HuH-7.5 (cell line): ENCODE results near the gene PSPH.
"Not testable (repeated sequence)": the region's sequence is repeated elsewhere in the genome, so short reads cannot be mapped to it uniquely, and the experiment has no call there.

Experiments
- DNase-seq: peaks from one replicate; pipeline ENCODE4 v3.0.0; 2011; ENCODE audit warnings: low spot score

Gene PSPH

DNA sequence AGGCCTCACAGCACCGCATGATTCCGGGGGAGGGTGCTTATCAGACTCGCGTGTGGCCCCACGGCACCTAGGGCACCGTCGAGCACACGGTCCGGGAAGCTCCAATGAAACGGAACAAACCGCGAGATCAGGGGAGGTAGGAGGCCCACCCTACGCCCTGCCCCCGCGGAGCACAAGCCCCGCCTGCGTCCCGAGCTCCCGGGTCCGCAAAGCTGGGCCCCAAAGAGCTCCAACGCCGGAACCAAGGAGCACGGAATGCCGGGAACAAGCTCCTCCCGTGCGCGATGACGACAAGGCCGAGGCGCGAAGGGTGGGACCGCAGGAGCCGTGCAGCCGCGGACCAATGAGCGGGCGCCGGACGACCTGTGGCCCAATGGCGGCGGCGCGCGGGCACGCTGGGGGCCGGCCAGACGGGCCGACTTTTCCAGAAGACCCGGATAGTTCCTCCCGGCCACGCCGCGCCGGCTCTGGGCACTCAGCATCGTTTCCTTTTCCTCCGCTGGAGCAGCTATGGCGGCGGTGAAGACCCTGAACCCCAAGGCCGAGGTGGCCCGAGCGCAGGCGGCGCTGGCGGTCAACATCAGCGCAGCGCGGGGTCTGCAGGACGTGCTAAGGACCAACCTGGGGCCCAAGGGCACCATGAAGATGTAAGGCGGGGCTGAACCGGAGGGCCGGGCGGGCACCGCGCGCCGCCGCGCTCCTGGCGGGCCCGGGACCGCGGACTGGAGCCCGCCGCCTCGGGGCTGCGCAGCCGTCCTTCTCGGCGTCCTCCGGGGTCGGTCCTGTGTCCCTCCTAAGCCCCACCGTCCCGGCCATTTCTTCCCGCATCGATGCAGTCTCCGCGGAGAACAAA lies at the start of gene PSPH, which contains the start of gene CCT6A:
Gene PSPH (minus strand): TSS at position 106 of the 853 bp plus-strand sequence. CDS start 30,232 bp downstream, outside the sequence.
Gene CCT6A (plus strand): TSS at position 427 of the 853 bp plus-strand sequence. CDS start 84 bp downstream, at position 511.
- DNase-seq, result peak; percentile 92

DNA sequence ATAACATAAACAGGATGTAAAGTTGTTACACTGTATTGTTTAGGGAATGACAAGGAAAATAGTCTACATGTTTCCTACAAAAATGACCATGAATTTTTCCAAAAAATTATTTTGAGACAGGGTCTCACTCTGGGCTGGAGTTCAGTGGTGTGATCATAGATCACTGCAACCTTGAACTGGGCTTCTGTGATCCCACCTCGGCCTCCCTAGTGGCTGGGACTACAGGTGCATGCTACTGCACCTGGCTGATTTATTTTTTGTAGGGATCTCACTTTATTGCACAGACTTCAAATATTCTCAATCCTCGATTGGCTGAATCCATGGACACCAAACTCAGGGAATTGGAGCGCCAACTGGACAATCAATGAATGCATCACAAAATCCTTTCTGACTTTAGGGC lies 48.4 kb upstream of the PSPH start:
- no peak for DNase-seq

- not testable (repeated sequence) for DNase-seq
Observed at GRCh38 chr7:56098187-56099008, 47.2 kb upstream of the PSPH start.

- no peak for DNase-seq
Observed at GRCh38 chr7:56097700-56098099, 46.5 kb upstream of the PSPH start.

DNA sequence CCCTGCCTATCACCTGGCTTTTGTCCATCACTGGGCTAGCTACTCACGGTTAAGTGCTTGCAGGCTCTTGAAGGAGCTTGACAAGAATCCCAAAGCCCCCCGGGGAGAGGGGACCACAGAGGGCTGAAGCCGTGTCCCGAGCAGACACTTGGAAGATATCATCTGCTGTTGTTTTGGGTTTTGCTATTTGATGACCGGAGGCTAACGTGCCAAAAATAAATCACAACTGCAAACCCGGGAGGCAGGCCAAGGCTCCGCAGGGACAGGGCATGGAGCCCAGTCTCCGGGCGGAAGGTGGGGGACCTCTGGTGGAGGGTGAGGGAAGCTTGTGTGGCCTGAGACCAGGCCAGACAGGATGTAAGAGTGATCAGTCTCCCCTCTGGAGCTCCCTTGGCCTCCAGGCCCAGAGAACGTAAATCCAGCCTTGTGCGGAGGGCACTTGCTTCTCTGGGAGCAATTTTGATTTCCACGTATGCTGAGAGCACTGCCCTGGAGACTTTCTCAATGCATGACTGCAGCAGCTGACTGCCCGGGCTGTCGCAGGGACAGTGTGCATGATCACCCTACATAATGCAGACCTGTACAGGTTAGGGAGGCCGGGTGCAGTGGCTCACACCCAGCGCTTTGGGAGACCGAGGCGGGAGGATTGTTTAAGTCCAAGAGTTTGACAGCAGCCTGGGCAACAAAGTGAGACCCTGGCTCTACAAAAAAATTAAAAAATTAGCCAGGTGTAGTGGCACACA lies 41.7 kb upstream of the PSPH start, which contains the start of gene PHKG1:
Gene PHKG1 (minus strand): TSS at position 164 of the 743 bp plus-strand sequence. CDS start 4,011 bp downstream, outside the sequence.
- DNase-seq, result peak; percentile 66

DNA sequence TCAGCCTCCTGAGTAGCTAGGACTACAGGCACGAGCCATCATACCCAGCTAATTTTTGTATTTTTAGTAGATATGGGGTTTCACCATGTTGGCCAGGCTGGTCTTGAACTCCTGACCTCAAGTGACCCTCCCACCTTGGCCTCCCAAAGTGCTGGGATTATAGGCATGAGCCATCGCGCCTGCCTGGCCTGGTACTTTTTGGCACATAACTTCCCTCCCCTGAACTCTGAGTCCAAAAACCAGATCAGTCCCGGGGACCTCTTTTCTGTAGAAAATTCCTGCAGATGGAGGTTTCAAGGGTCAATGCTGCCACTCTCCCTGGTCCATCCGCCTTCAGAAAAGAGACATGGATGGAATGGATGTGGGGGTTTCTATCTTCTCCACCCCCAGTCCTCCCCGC lies 41.1 kb upstream of the PSPH start:
- DNase-seq, result not testable (repeated sequence)

- no peak for DNase-seq
Observed at GRCh38 chr7:56091591-56091990, 40.3 kb upstream of the PSPH start.

GRCh38 chr7:56087445-56087844 lies 36.2 kb upstream of the PSPH start:
- no peak for DNase-seq

GRCh38 chr7:56086761-56087160 lies 35.5 kb upstream of the PSPH start:
- no peak for DNase-seq

DNA sequence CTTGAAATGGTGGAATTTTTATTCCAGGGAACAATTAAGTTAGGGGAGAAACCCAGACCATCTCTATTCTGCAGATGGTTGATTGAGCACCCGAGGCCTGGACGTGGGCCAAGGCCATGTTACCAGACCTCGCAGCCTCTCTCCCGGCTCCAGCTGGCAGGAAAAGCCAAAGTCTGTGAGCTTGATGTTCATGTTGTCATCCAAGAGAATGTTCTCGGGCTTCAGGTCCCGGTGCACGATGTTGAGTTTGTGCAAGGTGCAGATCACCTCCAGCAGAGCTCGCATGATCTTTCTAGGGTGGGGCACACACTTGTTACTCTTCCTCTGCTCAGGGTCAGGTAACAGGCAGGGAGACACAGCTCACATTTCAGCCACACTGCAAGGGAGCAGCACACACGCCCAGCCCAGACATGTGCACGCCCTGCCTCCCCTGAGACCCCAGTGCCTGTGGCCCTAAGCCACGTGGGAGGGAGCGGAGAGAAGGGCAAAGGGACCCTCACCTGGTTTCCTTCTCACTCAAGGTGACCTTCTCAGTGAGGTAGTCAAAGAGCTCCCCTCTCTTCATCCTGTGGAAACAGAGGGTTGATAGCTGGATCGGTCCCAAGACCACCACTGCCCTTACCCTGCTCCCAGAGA lies 32.0 kb upstream of the PSPH start:
- no peak for DNase-seq

DNA sequence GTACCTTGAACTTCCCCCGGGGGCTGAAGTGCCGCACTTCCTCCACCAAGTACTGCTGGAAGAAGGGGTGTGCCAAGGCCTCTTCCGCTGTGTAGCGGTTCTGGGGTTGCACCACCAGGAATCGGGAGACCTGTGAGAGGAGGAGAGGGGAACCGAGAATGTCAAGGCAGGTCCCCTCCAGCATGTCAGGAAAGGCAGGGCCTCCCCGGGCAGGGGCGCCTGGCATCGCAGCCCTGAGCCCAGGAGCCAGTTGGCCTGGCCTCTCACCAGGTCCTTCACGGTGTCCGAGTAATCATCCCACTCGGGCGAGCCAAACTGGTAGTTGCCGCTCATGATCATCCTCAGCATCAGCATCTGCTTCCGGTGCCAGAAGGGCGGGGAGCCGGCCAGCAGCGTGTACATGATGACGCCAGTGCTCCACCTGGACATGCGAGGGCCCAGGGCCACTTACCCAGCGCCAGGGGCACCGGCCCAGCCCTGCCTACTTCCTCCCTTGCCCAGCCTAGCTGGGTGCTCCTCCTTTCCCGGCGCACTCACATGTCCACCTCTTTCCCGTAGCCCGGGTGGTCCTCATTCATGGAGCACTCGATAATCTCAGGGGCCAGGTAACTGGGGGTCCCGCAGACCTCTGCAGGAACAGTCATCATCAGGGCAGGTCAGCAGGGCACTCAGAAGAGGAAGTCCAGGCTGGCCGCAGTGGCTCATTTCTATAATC lies 30.5 kb upstream of the PSPH start:
- DNase-seq, result no peak

DNA sequence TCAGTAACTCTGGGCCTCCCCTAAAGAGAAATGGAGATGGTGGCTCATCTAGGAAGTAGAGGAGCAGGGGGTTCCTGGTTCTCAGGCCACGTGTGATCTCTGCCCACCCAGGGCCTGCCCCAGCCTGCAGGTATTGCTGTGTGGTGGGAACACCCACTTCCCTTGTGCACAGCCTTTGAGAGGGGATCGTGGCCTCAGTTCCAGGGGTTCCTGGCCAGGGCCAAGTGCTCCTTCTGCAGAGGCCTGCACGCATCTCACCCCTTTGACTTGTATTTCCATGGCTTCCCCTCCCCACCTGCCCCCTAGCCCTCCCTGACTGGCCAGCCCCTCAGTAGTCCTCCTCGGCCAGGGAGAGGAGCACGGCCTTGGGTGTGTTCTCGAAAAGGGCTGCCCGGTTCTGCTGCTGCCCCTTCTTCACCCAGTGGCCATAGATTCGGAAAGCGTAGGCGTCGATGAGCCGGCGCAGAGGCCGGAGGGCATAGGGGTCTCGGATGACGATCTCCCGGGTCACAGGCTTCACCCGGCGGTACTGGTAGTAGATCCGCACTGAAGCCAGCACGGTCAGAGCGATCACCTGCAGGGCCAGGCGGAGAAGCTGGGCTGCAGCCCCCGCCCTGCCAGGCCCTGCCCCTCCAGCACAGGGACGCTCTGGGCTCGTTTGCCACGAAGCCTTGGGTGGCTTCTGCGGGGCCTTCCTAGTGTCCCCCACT lies 29.6 kb upstream of the PSPH start:
- DNase-seq, result not testable (repeated sequence)

DNA sequence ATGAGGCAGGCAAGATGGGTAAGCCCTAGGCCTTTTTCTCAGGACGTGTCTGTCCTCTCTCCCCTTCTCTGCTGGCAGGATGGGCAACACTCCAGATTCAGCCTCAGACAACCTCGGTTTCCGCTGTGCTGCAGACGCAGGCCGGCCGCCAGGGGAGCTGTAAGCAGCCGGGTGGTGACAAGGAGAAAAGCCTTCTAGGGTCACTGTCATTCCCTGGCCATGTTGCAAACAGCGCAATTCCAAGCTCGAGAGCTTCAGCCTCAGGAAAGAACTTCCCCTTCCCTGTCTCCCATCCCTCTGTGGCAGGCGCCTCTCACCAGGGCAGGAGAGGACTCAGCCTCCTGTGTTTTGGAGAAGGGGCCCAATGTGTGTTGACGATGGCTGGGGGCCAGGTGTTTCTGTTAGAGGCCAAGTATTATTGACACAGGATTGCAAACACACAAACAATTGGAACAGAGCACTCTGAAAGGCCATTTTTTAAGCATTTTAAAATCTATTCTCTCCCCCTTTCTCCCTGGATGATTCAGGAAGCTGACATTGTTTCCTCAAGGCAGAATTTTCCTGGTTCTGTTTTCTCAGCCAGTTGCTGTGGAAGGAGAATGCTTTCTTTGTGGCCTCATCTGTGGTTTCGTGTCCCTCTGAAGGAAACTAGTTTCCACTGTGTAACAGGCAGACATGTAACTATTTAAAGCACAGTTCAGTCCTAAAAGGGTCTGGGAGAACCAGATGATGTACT lies 28.4 kb upstream of the PSPH start:
- DNase-seq, result no peak

DNA sequence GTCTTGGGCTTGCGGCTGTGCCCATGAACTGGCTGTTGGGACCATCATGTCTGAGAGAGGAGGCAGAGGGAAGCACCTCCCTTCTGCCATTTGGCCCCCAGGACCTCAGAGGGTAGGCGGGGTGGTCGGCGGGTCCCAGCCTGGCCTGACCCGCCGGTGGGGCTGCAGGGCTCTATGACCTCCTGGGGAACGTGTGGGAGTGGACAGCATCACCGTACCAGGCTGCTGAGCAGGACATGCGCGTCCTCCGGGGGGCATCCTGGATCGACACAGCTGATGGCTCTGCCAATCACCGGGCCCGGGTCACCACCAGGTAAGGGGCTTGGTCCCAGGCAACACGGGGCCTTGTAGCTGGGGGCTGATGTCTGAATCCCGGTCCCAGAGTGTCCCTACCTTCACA lies 27.0 kb upstream of the PSPH start:
- no peak for DNase-seq

DNA sequence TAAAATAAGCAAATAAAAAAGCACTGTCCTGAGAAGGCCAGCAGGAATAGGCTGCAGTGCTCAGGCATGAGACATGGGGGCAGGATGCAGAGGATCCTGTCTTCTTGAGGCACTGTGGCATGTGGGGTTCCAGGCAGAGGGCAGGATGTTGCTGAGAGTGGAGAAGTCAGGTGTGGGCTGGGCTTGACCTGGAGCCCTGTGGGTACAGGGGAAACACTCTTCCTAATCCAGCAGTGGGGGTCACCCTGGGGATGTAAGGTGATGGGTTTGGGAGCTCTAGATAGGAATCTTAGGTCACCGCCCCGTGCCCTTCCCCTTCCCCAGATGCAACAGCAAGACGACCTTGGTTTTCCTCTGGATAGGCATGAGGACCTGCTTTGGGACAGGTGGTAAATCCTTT lies 26.4 kb upstream of the PSPH start:
- DNase-seq, result no peak

GRCh38 chr7:56074371-56074791 lies 23.1 kb upstream of the PSPH start:
- peak; percentile 82 for DNase-seq

- DNase-seq, result not testable (repeated sequence)
Observed at GRCh38 chr7:56066376-56066775, 15.1 kb upstream of the PSPH start.

GRCh38 chr7:56063882-56064625 lies 12.8 kb upstream of the PSPH start, which contains the start of gene SUMF2:
TSS of gene SUMF2 (plus strand) at chr7:56064286. CDS start at chr7:56064312, 26 bp downstream.
- peak; percentile 98 for DNase-seq

DNA sequence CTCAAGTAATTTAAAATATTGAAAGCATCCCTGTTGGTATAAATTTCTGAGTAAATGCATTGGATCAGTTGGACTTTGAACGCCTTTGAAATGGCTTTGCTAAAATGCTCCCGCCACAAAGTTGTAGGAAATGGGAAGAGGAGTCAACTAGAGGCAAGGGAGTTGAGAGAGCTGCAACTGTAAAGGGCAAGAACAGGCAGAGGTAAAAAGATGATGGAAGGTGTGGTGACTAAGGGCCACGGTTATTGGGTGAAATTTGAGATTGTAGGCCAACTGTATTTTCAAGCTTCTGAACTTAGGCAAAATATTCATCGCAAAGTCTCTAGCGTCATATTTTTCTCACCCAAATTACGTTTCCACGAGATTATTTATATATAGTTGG lies 12.2 kb upstream of the PSPH start:
- no peak for DNase-seq
